GM08714 (cell line): ENCODE data around the gene DPP6.

Experiments used
- H3K4me3 ChIP-seq: fragments of 200-500 bp; sonication (Bioruptor generic); 2 replicates; pipeline ENCODE4 v1.5.1; 2014; ENCODE audit warnings: mild to moderate bottlenecking, low read length, inconsistent platforms
- ZNF274 ChIP-seq: IDR thresholded peaks from 2 replicates; pipeline ENCODE4 v1.6.1; 2012; ENCODE audit warnings: mild to moderate bottlenecking, low read depth, low read length

DPP6 gene

GRCh38 chr7:154781369-154782303 lies 729.4 kb downstream of the DPP6 start:
- no peak for TF ChIP-seq ZNF274
- H3K4me3 ChIP-seq: no peak overlapping the region

GRCh38 chr7:154783281-154783909 lies 731.2 kb downstream of the DPP6 start:
- H3K4me3 ChIP-seq: no peak overlapping the region
- no peak for TF ChIP-seq ZNF274

GRCh38 chr7:154785898-154786297 lies 733.7 kb downstream of the DPP6 start:
- no peak for TF ChIP-seq ZNF274
- H3K4me3 ChIP-seq: no peak overlapping the region

GRCh38 chr7:154789404-154789803 lies 737.2 kb downstream of the DPP6 start:
- TF ChIP-seq ZNF274: no peak
- H3K4me3 ChIP-seq: no peak overlapping the region

GRCh38 chr7:154791611-154792010 lies 739.4 kb downstream of the DPP6 start:
- H3K4me3 ChIP-seq: no peak overlapping the region
- TF ChIP-seq ZNF274: no peak

- TF ChIP-seq ZNF274: no peak
- H3K4me3 ChIP-seq: no peak overlapping the region
Observed at GRCh38 chr7:154792436-154793055, 740.3 kb downstream of the DPP6 start.

- H3K4me3 ChIP-seq: no peak overlapping the region
- no peak for TF ChIP-seq ZNF274
Observed at GRCh38 chr7:154794147-154794780, 742.1 kb downstream of the DPP6 start.

- H3K4me3 ChIP-seq: no peak overlapping the region
- TF ChIP-seq ZNF274: no peak
Observed at GRCh38 chr7:154795014-154795413, 742.8 kb downstream of the DPP6 start.

- no peak for TF ChIP-seq ZNF274
- no peak overlapping the region for H3K4me3 ChIP-seq
Observed at GRCh38 chr7:154795437-154795836, 743.2 kb downstream of the DPP6 start.

- no peak overlapping the region for H3K4me3 ChIP-seq
- no peak for TF ChIP-seq ZNF274
Observed at GRCh38 chr7:154804449-154804848, 752.3 kb downstream of the DPP6 start.

GRCh38 chr7:154812027-154812426 lies 759.8 kb downstream of the DPP6 start:
- no peak overlapping the region for H3K4me3 ChIP-seq
- no peak for TF ChIP-seq ZNF274

GRCh38 chr7:154817224-154817896 lies 765.2 kb downstream of the DPP6 start:
- H3K4me3 ChIP-seq: no peak overlapping the region
- TF ChIP-seq ZNF274: no peak

GRCh38 chr7:154827007-154827406 lies 774.8 kb downstream of the DPP6 start:
- no peak overlapping the region for H3K4me3 ChIP-seq
- TF ChIP-seq ZNF274: no peak
